GM19193 (cell line): ENCODE data around the gene CLDN18.

Experiments
- POLR2A ChIP-seq: IDR thresholded peaks from 4 replicates; pipeline ENCODE4 v1.6.1; 2011; ENCODE audit not compliant: insufficient read depth, insufficient read length; ENCODE audit errors: extremely low read depth

CLDN18 gene

GRCh38 chr3:138009476-138010272 is at the start of gene CLDN18:
Gene CLDN18, plus strand, starts transcription at chr3:138010165. Its CDS starts 61 bp downstream, at chr3:138010226.
- no peak for TF ChIP-seq POLR2A

- TF ChIP-seq POLR2A, result no peak
Measured at GRCh38 chr3:137962251-137962650, 47.7 kb upstream of the CLDN18 start.

GRCh38 chr3:137963463-137963862 is 46.5 kb upstream of the CLDN18 start:
- TF ChIP-seq POLR2A, result no peak

GRCh38 chr3:137970914-137971831 is 38.8 kb upstream of the CLDN18 start:
- no peak for TF ChIP-seq POLR2A

DNA sequence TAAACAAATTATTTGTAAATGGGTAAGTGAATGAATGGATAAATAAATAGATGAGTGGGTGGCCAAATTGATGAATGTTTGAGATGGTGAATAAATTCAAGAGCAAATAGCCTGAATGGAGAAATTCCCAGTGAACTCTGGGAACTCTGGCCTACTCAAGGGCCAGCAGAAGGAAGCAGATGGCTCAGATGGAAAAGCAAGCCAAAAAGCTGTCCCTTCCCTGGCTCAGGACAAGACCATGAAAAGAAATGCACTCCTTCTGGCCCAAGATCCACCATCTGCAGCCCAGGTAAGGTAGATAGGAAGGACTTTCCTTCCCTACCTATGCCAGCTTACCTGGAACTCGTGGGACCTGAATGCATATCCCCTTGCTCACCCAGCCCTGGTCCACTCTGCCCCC is 37.6 kb upstream of the CLDN18 start:
- TF ChIP-seq POLR2A, result no peak

- TF ChIP-seq POLR2A, result no peak
Measured at GRCh38 chr3:137978328-137978727, 31.6 kb upstream of the CLDN18 start.

DNA sequence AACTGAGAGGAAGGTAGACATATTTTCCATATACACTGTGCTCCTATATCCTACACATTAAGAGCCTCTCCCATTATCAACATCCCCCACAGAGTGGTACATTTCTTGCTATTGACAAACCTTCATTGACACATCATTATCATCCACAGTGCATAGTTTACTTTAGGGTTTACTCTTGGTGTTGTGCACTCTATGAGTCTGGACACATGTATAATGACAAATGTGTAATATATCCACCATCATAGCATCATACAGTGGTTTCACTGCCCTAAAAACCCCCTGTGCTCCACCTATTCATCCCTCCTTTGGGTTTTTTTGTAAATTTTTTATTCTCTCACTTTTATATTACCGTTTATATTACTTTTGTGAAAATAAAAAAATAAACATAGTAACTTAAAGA is 22.2 kb upstream of the CLDN18 start:
- no peak for TF ChIP-seq POLR2A

DNA sequence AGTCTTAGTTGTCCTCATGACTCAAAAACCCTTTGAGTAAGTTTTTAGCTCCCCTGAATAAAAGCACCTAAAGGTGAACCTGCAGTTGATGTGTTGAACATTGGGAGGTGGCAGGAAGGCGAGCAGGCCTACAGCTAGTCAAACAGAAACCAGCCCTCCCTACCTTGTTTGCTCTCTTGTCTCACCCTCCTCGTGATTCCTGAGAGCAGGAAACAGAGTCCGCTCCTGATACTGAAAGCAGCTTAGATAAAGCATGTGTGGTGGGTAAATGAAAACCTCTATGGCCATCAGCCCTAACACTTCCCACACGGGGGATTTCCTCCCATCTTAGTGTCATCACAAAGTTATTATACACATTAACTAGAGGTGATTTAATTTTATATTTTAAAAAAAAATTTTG is 21.8 kb upstream of the CLDN18 start:
- no peak for TF ChIP-seq POLR2A

GRCh38 chr3:137988982-137989381 is 21.0 kb upstream of the CLDN18 start:
- no peak for TF ChIP-seq POLR2A

DNA sequence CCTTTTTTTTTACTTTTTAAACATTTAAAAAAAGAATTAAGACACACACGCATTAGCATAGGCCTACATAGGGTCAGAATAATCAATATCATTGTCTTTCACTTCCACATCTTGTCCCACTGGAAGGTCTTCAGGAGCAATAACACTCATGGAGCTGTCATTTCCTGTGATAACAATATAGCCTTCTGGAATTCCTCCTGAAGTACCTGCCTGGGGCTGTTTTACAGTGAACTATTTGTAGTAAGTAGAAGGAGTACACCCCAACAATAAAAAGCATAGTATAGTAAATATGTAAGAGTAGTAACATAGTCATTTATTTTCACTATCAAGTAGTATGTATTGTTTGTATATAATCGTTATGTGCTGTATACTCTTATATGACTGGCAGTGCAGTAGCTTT is 19.5 kb upstream of the CLDN18 start:
- no peak for TF ChIP-seq POLR2A

DNA sequence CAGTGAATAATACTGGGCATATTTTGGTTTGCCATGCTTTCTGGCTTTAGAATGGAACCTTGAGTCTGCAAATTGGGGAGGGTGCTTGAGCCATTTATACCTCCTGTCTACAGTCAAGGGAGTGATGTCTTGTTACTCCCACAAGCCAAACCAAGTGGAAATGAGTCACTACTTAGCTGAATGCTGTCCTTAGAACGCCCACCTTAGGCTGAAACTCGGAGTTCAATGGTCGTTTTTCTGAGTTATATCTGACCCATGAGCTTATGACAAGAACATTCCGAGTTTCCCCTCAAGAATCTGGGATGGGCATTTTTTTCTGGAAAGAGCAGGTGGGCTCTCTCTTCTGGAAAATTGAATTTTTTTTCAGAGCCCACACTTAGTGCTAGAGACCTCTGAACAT is 17.4 kb upstream of the CLDN18 start:
- TF ChIP-seq POLR2A, result no peak

GRCh38 chr3:137998121-137999042 is 11.6 kb upstream of the CLDN18 start:
- TF ChIP-seq POLR2A, result no peak

DNA sequence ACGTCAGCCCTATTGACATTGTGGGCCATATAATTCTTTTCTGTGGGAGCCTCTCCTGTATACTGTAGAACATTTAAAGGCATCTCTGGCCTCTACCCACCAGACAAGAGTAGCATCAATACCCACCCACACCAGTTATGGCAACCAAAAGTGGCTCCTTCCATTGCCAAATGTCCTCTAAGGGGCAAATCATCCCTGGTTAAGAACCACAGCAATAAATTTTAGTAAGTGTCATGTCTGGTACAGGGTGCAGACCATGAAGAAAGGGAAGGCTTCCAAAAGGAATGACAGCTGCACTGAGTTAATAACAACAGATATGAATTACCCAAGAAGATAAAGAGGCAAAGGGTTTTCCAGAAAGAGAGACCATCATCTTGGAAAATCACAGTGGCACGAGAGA is 6.9 kb upstream of the CLDN18 start:
- TF ChIP-seq POLR2A, result no peak

GRCh38 chr3:138005627-138006026 is 4.3 kb upstream of the CLDN18 start:
- TF ChIP-seq POLR2A, result no peak

- no peak for TF ChIP-seq POLR2A
Measured at GRCh38 chr3:138007898-138008297, 2.1 kb upstream of the CLDN18 start.
